ENCODE measurements around the gene KIR2DL1.
A peak's percentile ranks its signal among the peaks of the same experiment; 100 is the strongest.
"Not testable (repeated sequence)": the region's sequence is repeated elsewhere in the genome, so short reads cannot be mapped to it uniquely, and the experiment has no call there.

KIR2DL1 gene

GRCh38 chr19:54788154-54788553 lies 18.6 kb downstream of the KIR2DL1 start:
- H3K4me3 ChIP-seq (ENCODE audit: low read length); H4K20me1 ChIP-seq (ENCODE audit: control insufficient read depth, insufficient read depth, low read depth, low read length); H3K4me2 ChIP-seq (ENCODE audit: low read length): not testable (repeated sequence)

GRCh38 chr19:54790711-54791110 lies 21.1 kb downstream of the KIR2DL1 start:
- Histone ChIP-seq H3K79me2 (ENCODE audit: control insufficient read depth, low read length) (no peaks in the 10 kb centered on the region), H3K9me3 (ENCODE audit: control insufficient read depth, insufficient read depth, low read length) (no peaks in the 10 kb centered on the region), H3K4me3 (ENCODE audit: low read length) (no peak overlapping the region), H3F3A (ENCODE audit: control insufficient read depth, insufficient read depth) (no peaks in the 10 kb centered on the region), H4K20me1 (ENCODE audit: control insufficient read depth, insufficient read depth, low read depth, low read length) (no peaks in the 10 kb centered on the region), H3K4me1 (ENCODE audit: control insufficient read depth, low read length) (peaks cover 8% of the 10 kb centered on the region), H3K36me3 (ENCODE audit: control insufficient read depth, low read length) (no peaks in the 10 kb centered on the region), H3K9me2 (replicated peaks; ENCODE audit: control insufficient read depth, low read length) (no peaks in the 10 kb centered on the region), H3K27ac (ENCODE audit: low read depth, low read length) (no peak overlapping the region), H3K4me2 (ENCODE audit: low read length) (no peak overlapping the region), H3K27me3 (ENCODE audit: control insufficient read depth, low read length) (peaks cover 11% of the 10 kb centered on the region)
- TF ChIP-seq CTCF (IDR thresholded peaks at IDR 0.05; ENCODE audit: low read depth, low read length, poor library complexity, severe bottlenecking): no peak
- TF ChIP-seq EZH2phosphoT487 (IDR thresholded peaks at IDR 0.05; ENCODE audit: borderline replicate concordance, low read length): no peak

More at GRCh38 chr19:54788154-54788553, 18.6 kb downstream of the KIR2DL1 start:
- not testable (repeated sequence) for H3K4me1 ChIP-seq (ENCODE audit: control insufficient read depth, low read length); H3K27me3 ChIP-seq (ENCODE audit: control insufficient read depth, low read length); H3K9me2 ChIP-seq (replicated peaks; ENCODE audit: control insufficient read depth, low read length); H3K9me3 ChIP-seq (ENCODE audit: control insufficient read depth, insufficient read depth, low read length); H3K79me2 ChIP-seq (ENCODE audit: control insufficient read depth, low read length); H3F3A ChIP-seq (ENCODE audit: control insufficient read depth, insufficient read depth); H3K36me3 ChIP-seq (ENCODE audit: control insufficient read depth, low read length); H3K27ac ChIP-seq (ENCODE audit: low read depth, low read length)

GRCh38 chr19:54791476-54791875 lies 21.9 kb downstream of the KIR2DL1 start:
- no peaks in the 10 kb centered on the region for H4K20me1 ChIP-seq (ENCODE audit: control insufficient read depth, insufficient read depth, low read depth, low read length)
- no peaks in the 10 kb centered on the region for H3K9me2 ChIP-seq (replicated peaks; ENCODE audit: control insufficient read depth, low read length)
- H3K36me3 ChIP-seq (ENCODE audit: control insufficient read depth, low read length): no peaks in the 10 kb centered on the region
- no peak overlapping the region for H3K27ac ChIP-seq (ENCODE audit: low read depth, low read length)
- no peaks in the 10 kb centered on the region for H3K9me3 ChIP-seq (ENCODE audit: control insufficient read depth, insufficient read depth, low read length)
- peaks cover 11% of the 10 kb centered on the region for H3K27me3 ChIP-seq (ENCODE audit: control insufficient read depth, low read length)
- TF ChIP-seq CTCF (IDR thresholded peaks at IDR 0.05; ENCODE audit: low read depth, low read length, poor library complexity, severe bottlenecking) (no peak), EZH2phosphoT487 (IDR thresholded peaks at IDR 0.05; ENCODE audit: borderline replicate concordance, low read length) (no peak)
- H3K4me1 ChIP-seq (ENCODE audit: control insufficient read depth, low read length): peaks cover 14% of the 10 kb centered on the region
- H3K4me3 ChIP-seq (ENCODE audit: low read length): no peak overlapping the region
- no peak overlapping the region for H3K4me2 ChIP-seq (ENCODE audit: low read length)
- no peaks in the 10 kb centered on the region for H3F3A ChIP-seq (ENCODE audit: control insufficient read depth, insufficient read depth)
- no peaks in the 10 kb centered on the region for H3K79me2 ChIP-seq (ENCODE audit: control insufficient read depth, low read length)

GRCh38 chr19:54792814-54793213 lies 23.2 kb downstream of the KIR2DL1 start:
- Histone ChIP-seq H3K36me3 (ENCODE audit: control insufficient read depth, low read length) (no peaks in the 10 kb centered on the region), H3K9me3 (ENCODE audit: control insufficient read depth, insufficient read depth, low read length) (no peaks in the 10 kb centered on the region), H3K4me1 (ENCODE audit: control insufficient read depth, low read length) (peaks cover 14% of the 10 kb centered on the region), H3F3A (ENCODE audit: control insufficient read depth, insufficient read depth) (no peaks in the 10 kb centered on the region), H4K20me1 (ENCODE audit: control insufficient read depth, insufficient read depth, low read depth, low read length) (no peaks in the 10 kb centered on the region), H3K9me2 (replicated peaks; ENCODE audit: control insufficient read depth, low read length) (no peaks in the 10 kb centered on the region), H3K27me3 (ENCODE audit: control insufficient read depth, low read length) (peaks cover 14% of the 10 kb centered on the region), H3K27ac (ENCODE audit: low read depth, low read length) (no peak overlapping the region), H3K4me3 (ENCODE audit: low read length) (no peak overlapping the region), H3K4me2 (ENCODE audit: low read length) (peak overlapping the region; percentile 32), H3K79me2 (ENCODE audit: control insufficient read depth, low read length) (no peaks in the 10 kb centered on the region)
- TF ChIP-seq CTCF (IDR thresholded peaks at IDR 0.05; ENCODE audit: low read depth, low read length, poor library complexity, severe bottlenecking) (no peak), EZH2phosphoT487 (IDR thresholded peaks at IDR 0.05; ENCODE audit: borderline replicate concordance, low read length) (no peak)

All from DOHH2 (cell line).